Measurements from ENCODE around the gene KIF23.

DNA sequence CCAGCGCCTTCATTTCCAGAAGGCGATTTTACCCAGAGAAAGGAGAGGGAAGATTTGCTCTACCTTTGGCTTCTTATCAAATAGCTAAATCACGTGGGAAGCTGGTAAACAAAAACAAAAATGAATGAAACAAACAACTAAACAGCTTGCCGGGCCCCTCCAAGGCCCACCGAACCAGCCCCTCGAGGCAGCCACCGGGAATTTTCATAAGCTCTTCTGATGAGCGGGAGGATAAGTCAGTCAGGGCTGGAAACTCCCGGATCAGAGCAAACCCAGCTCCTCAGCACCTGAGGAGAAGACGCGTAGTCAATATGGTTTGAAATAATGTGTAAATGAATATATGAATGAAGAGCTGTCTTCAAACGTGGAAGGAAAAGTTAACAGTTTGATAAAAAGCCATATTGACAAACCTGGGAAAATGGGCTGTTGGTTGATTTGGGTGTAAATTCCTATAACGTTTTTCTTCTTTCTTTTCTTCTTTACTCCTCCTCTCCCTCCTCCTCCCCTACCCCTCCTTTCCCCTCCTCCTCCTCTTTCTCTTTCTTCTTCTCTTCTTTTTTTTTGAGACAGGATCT, 49.1 kb downstream of the KIF23 start:
- TF ChIP-seq, protein P1, sequence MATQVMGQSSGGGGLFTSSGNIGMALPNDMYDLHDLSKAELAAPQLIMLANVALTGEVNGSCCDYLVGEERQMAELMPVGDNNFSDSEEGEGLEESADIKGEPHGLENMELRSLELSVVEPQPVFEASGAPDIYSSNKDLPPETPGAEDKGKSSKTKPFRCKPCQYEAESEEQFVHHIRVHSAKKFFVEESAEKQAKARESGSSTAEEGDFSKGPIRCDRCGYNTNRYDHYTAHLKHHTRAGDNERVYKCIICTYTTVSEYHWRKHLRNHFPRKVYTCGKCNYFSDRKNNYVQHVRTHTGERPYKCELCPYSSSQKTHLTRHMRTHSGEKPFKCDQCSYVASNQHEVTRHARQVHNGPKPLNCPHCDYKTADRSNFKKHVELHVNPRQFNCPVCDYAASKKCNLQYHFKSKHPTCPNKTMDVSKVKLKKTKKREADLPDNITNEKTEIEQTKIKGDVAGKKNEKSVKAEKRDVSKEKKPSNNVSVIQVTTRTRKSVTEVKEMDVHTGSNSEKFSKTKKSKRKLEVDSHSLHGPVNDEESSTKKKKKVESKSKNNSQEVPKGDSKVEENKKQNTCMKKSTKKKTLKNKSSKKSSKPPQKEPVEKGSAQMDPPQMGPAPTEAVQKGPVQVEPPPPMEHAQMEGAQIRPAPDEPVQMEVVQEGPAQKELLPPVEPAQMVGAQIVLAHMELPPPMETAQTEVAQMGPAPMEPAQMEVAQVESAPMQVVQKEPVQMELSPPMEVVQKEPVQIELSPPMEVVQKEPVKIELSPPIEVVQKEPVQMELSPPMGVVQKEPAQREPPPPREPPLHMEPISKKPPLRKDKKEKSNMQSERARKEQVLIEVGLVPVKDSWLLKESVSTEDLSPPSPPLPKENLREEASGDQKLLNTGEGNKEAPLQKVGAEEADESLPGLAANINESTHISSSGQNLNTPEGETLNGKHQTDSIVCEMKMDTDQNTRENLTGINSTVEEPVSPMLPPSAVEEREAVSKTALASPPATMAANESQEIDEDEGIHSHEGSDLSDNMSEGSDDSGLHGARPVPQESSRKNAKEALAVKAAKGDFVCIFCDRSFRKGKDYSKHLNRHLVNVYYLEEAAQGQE (IDR thresholded peaks at IDR 0.05): no peak
- no peak for TF ChIP-seq POLR2A (IDR thresholded peaks at IDR 0.05; ENCODE audit: low read length)
- TF ChIP-seq CTCF (IDR thresholded peaks at IDR 0.05): no peak
- TF ChIP-seq PHF8 (IDR thresholded peaks at IDR 0.05; ENCODE audit: borderline replicate concordance, low read depth): no peak
- TF ChIP-seq, protein P2, sequence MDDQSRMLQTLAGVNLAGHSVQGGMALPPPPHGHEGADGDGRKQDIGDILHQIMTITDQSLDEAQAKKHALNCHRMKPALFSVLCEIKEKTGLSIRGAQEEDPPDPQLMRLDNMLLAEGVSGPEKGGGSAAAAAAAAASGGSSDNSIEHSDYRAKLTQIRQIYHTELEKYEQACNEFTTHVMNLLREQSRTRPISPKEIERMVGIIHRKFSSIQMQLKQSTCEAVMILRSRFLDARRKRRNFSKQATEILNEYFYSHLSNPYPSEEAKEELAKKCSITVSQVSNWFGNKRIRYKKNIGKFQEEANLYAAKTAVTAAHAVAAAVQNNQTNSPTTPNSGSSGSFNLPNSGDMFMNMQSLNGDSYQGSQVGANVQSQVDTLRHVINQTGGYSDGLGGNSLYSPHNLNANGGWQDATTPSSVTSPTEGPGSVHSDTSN (IDR thresholded peaks at IDR 0.05): no peak
- no peak for TF ChIP-seq RARB (CRISPR knock-in tag; IDR thresholded peaks at IDR 0.05)
- TF ChIP-seq MYC (IDR thresholded peaks at IDR 0.05; ENCODE audit: borderline replicate concordance, low read length): no peak

All from A549 (cell line).